ENCODE results near the gene CDK18.
A peak's percentile ranks its signal among the peaks of the same experiment; 100 is the strongest.
"Not testable (repeated sequence)": the region's sequence is repeated elsewhere in the genome, so short reads cannot be mapped to it uniquely, and the experiment has no call there.

CDK18 gene

DNA sequence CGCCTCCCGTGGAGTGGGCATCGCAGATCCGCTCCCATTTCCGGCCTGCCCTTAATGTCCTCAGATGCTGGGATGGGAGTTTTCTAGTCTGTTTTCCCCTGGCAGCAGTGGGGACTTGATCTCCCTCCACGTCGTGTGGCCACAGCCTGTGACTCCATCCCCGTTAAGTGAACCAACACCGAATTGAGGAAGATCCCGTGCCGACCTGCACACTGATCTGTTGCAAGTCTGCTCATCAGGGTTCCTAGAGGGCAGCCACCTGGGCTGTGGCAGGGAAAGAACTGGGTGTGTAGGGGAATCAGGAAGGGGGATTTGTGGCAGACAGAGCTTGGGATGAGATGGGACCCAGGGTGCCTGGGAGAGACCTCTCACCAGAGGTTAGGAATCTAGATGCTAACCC, 23.3 kb upstream of the CDK18 start:
- DNase-seq (ENCODE audit: low read depth, low spot score), result no peak

DNA sequence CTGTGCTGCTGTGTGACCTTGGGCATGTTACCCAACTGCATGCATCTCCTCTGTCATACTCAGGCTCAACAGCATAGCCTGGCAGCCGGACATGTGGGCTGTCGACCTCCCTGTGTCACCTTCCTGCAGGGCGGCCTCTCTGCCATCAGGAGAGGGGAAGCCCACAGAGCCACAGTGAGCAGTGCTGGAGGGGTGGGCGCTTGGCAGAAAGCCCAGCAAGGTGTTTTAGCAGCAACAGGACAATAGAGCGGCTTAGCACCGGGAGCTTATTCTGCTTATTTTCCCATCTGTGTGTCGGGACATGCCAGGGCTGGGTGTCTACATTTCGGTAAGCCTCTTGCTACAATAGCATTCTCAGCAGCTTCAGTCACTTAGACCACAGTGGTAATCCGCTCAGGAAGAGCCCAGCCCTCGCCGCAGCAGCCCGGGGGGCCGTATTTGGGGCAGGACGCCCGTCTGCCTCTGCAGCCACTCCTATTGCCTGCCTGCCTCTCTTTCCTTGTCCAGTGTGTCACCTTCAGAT, 22.8 kb upstream of the CDK18 start:
- no peak for DNase-seq (ENCODE audit: low read depth, low spot score)

DNA sequence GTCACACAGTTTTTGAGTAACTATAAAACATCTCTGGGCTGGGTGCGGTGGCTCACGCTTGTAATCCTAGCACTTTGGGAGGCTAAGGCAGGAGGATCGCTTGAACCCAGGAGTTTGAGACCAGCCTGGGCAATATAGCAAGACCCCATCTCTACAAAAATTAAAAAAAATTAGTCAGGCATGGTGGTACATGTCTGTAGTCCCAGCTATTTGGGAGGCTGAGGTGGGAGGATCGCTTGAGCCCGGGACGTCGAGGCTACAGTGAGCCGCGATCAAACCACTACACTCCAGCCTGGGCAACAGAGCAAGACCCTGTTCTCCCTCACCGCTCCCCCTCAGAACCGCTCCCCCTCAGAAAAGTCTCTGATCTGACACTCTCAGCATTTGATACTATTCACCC, 21.9 kb upstream of the CDK18 start:
- not testable (repeated sequence) for DNase-seq (ENCODE audit: low read depth, low spot score)

DNA sequence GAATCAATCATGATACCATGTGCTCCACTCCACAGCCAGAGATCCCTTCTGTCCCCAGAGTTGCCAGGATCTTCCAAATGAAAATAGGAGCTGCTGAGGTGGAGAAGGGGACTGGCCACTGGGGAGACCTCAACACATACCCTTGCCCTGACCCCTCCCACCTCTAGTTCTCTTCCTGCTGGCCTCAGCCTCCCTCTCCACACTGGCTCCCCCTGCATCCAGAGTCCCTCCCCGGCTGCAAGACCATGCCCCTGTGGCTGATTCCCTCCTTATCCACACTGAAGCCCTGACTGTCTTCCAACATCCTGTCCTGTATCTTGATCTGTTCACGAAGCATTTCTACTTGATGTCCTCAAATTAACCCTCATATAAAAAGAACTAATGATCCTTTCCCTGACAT, 21.1 kb upstream of the CDK18 start:
- no peak for DNase-seq (ENCODE audit: low read depth, low spot score)

DNA sequence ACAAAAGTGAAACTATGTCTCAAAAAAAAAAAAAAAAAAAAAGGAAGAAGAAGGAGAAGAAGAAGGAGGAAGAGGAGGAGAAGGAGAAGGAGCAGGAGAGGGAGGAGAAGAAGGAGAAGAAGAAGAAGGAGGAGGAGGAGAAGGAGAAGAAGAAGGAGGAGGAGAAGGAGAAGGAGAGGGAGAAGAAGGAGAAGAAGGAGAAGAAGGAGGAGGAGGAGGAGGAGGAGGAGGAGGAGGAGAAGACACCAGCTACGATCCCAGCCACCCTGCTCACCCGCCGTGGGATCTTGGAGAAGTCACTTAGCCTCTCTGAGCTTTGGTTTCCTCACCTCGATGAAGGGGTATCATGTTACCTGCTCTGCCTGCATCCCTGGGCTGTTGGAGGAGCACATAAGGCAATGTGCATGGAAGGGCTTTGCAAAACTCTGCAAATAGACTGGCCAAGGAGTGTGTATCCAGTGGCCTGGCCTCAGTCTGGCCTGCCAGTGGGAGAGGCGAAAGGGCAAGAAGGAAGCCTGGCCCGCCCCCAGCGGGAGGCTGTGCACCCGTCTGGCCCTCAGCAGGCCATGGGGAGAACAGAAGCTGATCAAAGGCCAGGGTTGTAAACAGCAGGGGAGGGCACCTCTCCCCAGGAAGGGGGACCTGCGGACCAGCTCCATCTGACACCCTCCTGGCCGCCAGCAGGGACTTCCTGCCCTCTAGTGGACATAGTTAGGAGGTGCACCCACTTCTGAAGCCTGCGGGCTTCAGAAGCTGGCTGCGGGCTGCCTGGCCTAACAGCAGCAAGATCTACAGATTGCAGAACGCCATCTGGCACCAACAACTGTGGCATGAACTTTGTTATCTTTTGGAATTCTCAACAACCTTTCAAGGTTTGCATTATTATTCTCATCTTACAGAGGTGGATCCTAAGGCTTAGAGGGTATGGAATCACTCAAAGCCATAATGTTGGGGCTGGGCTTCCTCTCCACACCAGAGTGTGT, 19.2 kb upstream of the CDK18 start:
- DNase-seq (ENCODE audit: low read depth, low spot score), result peak; percentile 36

DNA sequence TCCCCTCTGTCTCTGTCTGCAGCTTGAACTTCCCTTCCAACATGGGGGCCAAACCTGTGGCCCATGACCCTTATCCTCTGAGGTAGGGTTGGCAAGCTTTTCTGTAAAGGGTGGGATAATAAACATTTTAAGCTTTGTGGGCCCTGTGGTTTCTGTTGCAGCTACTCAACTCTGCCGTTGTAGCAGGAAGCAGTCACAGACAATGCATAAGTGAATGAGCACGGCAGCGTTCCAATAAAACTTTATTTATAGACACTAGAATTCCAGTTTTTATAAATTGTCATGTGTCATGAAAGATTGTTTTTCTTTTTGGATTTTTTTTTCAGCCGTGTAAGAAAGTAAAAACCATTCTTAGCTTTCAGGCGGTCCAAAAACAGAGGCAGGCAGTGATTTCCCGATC, 18.2 kb upstream of the CDK18 start:
- DNase-seq (ENCODE audit: low read depth, low spot score), result no peak

DNA sequence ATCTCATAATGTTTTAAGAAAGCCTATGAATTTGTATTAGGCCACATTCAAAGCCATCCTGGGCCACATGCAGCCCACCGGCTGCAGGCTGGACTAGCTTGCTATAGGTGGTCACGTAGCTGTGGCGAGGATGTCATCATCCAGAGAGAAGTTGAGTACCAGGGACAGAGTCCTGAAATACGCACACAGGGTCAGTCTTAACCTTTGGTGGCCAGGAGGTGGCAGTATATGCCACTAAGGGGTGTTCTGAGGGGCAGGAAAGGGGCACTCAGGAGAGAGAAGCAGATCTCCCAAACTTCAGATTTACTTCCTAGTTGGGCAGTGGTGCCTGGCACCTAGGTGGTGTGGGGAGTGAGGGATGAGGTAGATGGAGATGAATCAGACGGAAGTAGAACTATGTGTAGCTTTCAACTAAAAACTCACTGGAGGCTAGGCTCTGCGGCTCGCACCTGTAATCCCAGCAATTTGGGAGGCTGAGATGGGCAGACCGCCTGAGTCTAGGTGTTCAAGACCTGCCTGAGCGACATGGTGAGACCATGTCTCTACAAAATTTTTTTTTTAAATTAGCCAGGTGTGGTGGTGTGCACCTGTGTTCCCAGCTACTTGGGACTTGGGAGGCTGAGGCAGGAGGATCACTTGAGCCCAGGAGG, 16.3 kb upstream of the CDK18 start:
- no peak for DNase-seq (ENCODE audit: low read depth, low spot score)

DNA sequence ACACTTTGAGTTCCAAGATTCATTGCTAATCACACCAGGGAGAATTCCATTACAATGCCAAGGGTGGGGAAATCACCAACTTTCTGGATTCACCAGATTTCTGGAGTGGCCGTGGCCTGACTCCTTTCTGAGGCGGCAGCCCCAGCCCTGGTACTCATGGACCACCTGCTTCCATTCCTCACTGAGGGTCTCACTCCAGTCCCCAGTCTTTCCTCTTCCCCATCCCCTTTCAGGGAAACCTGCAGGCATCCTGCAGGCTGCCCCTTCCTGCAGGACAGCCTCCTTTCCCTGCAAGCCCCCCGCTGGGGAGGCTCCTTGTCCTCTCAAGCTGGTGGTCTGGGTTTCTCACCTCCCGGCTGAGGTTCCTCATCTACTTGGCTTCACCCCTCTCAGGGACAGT, 12.7 kb upstream of the CDK18 start:
- no peak for DNase-seq (ENCODE audit: low read depth, low spot score)

DNA sequence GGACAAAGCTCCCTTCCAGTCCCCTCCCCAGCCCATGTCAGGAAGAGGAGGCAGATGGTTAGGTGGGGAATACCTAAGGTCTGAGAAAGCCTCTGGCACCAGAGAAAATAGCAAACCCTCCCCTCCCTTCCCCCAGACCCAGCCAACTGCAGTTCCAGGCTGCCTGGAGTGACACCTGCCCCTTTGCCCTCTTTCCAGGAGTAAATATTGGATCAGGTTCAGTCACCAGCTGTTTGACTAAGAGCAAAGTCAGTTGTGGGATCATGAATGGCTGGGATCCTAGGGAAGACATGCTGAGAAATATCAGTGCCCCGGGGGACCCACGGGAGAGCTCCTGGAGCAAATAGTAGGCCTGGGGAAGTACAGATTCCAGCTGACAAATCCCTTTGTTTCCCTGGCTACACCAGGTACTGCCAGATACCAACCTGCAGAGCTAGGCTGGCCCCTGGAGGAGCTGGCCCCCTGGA, 12.2 kb upstream of the CDK18 start:
- no peak for DNase-seq (ENCODE audit: low read depth, low spot score)

DNA sequence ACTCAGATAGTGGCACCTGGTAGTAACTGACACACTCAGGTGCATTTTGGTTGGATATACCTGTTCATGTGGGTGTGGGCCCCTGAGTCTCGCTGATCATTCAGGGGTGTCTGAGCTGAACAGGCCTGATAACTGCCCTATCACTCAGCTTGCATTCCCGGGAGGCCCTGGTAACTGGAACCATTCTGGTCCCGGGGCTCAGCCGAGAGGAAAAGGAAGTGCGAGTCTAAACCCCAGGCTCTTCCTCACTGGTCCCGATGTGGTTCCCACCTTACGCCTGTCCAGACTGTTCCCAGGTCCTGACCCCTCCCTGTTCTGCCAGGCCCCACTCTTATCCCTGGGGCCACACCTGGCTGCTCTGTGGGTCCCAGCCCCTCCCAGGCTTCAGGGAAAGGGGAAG, 11.7 kb upstream of the CDK18 start:
- DNase-seq (ENCODE audit: low read depth, low spot score), result no peak

DNA sequence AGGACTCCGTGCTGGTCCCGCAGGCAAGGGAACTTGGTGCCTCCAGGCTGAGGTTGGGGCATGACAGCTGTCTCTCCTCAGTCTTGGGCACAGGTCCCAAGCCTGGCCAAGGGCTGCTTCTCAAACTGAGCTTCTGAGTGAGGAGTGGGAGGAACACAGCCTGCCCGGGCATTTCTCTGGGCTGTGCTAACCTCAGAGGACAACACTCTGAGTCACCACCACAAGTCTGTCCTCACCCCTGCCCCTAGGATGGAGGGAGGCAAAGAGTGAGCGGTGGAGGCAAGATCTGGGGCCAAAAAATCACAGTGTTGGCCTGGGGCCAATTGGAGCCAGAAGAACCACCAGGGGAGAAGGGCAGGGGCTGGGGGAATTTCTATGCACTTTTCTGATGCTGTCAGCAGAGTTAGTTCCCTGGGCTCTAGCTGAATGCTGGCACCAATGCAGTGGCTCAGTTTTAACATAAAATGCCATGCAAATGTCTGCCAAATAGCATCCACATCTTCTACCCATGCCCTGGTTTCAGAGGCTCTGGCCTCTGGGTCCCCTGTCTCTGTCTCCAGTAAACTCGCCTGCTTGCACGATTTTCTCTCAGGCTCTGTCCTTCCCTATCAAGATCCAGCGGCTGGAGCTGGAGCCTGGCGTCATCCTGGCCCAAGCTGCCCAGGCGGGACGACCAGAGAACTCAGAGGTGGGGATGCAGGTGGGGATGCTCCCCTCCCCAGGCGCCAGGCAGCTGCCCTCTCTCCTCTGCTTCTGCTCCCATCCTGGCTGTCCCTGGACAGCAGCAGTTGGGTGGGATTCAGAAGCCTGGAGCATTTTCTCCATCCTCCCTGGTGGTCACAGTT, 11.0 kb upstream of the CDK18 start:
- DNase-seq (ENCODE audit: low read depth, low spot score), result no peak

DNA sequence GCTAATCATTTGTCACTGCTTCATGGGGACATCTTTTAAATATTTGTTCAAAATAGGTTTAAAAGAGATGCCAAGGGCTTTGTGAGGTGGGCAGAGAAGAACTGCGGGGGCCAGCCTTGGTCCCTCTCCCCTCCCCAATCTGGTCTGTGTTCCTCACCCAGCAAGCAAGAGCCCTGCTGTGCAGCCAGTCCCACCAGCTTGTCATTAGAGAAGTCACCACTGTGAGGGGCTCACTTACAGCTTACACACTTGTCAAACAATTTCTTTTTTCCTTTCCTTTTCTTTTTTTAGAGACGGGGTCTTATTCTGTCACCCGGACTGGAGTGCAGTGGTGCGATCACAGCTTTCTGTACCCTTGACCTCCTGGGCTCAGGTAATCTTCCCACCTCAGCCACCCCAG, 10.4 kb upstream of the CDK18 start:
- DNase-seq (ENCODE audit: low read depth, low spot score), result no peak

DNA sequence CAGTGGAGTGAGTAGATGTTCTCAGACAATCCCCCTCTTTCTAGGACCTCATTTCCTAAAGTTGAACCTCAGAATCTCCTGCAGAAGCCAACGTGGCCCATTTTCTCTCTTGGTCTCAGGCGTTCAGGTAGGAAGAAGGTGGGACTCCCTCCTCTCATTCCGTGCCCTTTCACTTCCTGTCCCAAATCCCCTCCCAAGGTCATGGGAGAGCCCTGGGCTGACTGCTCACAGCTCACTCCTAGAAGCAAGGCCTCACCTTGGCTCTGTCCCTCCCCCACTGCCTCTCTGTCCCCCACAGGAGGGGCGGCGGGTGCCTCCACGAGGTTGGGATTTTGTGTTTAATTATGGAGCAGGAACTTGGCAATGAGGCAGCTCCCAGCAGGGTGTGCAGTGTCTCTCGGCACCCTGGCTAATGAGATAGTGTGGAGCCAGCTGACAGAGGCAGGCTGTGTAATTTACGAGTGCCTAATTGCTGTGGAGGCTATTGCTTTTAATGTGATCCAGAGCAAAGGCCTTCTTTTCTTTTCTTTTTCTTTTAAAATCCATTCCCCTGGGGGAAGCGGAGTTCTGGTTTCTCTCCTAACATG, 9.1 kb upstream of the CDK18 start:
- DNase-seq (ENCODE audit: low read depth, low spot score), result no peak

DNA sequence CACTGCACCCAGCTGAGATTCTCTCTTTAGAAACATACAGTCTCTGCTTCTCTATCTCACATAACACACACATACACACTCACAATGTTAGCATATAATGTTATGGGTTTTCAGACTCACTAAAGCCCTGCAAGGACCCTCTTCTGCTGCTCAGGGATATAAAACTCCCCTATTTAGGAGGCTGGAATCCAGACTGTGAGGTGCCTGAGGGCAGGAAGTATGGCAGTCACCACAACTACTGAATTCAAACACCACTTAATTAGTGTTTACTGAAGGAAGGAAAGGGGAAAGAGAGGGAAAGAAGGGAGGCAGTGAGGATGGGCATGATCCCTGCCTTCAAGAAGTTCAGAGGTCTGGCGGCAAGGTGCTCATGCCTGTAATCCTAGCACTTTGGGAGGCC, 7.8 kb upstream of the CDK18 start:
- DNase-seq (ENCODE audit: low read depth, low spot score), result no peak

DNA sequence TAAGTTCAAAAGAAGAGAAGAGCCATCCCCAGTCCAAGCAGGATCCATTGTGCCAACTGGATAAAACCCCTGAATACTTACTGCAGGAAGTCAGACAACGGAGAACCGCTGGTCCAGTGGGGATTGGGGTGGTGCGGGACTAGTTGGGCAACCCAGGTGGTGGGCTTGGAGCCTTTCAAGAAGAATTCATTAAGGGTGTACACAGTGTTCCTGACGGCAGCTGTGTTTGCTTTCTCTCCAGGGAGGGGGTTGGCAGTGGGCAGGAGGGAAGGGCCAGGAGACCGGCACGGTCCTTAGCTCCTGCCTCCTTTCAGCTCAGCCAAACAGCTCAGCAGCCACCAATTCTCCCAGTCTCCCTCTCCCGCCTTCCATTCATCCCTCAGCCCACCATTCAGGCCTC, 7.1 kb upstream of the CDK18 start:
- no peak for DNase-seq (ENCODE audit: low read depth, low spot score)

DNA sequence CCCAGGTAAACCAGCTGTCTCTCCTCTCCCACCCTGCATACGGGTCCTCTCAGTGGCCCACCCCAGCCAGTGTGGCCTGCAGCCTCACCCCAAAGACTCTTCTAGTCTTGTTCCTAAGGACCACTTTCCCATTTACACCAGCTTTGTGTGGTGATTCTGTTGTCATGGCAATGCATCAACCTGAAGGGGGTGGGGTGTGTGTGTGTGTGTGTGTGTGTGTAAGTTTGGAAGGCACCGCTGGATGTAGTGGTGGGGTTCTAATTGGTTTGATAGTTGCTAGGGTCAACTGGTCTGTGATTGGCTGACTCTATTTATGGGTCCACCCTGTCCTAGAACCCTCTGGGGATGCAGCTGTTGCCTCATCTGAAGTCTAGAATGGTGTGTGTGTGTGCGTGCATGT, 4.7 kb upstream of the CDK18 start:
- no peak for DNase-seq (ENCODE audit: low read depth, low spot score)

DNA sequence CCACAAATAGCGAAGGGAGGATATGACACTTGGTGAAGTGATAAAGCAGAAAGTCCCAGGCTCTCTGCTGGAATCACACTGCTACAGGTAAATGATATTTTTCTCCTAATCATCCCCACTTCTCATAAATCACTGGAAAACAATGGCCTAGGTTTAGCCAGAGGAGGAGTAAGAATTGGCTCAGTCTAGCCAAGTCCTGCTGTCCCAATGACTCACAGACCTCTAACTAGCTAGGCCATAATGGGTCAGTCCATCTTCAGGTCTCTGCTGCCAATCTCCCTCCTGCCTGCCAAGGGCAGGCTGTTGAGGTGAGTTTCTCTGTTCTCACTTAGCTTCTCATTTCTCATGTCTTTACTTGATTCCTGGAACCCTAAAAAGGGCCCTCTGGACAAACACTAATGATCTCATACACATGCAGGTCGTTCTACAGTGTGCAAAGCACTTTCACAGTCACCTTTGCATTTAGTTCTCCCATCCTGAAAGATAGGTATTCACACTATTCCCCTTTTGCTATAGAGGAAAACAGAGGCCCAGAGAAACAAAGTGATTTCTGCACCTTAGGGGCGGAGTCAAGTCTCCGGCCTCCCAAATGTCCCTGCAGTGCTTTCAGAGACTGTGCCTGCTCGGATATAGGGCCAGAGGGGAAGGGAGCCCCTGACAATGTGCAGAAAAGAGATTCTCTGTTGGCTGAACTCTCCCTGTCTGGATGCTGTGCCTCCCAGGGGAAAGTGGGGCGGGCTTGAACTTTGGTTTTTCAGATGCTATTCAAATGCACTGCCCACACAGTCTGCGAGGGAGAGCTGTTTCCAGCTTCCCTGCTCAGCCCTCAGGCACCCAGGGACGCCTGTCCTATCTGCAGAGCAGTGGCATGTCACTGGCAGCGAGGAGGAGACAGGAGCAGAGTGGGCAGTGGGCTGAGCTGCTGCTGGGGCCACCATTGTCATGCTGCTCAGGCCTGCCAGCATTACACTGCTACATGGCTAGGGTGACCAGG, 3.9 kb upstream of the CDK18 start:
- DNase-seq (ENCODE audit: low read depth, low spot score), result no peak

DNA sequence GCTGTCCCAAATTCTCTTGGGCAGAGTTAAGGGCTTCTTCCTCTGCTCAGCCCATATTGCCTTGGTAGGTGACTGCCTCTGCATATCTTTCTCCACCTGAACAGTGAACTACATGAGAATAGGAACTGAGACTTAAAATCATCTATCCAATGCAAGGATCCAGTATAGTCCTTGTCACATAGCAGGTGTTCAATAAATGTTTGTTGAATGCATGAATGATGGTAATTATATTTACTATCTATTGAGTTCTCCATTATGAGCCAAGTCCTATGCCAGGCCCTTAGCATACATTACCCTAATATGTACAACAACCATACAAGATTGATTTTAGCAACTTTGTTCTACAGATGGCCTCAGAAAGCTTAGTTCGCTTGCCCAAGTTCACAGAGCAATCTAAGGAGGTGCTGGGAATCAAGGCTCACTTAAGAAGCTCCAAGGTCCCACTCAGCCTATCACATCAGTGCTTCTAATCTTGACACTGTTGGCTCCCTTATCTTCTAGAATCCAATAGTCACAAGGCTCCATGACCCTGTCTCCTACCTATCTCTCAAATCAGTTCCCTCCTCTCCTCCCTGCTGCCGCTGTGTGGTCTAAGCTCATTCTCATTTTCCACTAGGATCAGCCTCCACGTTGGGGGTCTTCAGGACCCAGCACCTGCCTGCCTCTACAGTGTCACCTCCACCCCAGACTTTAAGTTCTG, 2.2 kb upstream of the CDK18 start:
- no peak for DNase-seq (ENCODE audit: low read depth, low spot score)

DNA sequence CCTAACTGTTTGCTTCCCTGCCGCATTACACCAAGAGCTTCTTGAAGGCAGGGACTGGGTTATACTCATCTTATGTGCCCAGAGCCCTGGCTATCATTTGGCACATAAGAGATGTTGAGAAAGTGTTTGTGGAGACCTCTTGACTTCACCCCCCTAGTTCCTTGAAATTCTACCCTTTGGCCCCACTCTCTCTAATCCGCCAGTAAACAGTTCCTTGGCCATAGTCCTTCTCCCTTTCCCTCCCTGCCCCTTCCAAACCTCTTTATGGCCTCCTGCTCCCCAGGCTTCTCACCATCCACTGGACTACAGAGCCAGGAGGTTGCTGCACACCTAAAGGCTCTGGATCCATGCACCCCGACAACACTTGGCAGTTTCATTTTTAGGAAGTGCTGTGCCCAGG, 1.5 kb upstream of the CDK18 start:
- no peak for DNase-seq (ENCODE audit: low read depth, low spot score)

Data from activated naive CD8-positive, alpha-beta T cell treated with anti-CD3 and anti-CD28 coated beads, Interleukin-2, amount 50 U/mL, for 16 hours (primary cell).